Measurements from ENCODE around the gene GRM4.

The GRM4 gene

DNA sequence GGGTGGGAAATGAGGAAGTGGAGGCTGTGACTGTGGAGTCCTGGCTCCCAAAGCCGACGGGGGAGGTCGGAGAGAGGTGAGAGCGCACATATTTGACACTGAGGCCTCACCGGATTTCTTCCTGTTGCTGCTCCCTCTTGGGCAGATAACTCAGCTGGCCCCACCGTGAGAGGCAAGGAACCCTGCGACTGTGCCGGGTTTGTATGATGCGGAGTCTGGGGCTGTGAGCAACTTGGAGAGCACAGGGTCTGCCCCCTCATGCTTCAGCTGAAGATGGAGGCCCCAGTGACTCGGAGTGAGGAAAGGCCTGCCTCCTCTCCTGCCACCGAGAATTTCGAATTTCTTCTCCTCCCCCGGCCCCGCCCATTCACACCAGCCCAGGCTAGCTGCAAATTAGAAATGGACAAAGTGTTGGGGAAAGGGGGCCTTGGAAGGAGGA, 160.6 kb downstream of the GRM4 start:
- TF ChIP-seq EGR1 (IDR thresholded peaks at IDR 0.05) (no peak), NFIC (IDR thresholded peaks at IDR 0.05) (no peak), ZBTB7A (IDR thresholded peaks at IDR 0.05; ENCODE audit: low read depth) (no peak), CREB1 (IDR thresholded peaks at IDR 0.05; ENCODE audit: low read depth) (no peak), FOXM1 (IDR thresholded peaks at IDR 0.05; ENCODE audit: borderline replicate concordance, low read depth) (no peak), CEBPB (IDR thresholded peaks at IDR 0.05) (no peak), EP300 (IDR thresholded peaks at IDR 0.05; ENCODE audit: borderline replicate concordance) (no peak), TCF12 (IDR thresholded peaks at IDR 0.05; ENCODE audit: low read depth) (no peak), TAF1 (IDR thresholded peaks at IDR 0.05; ENCODE audit: low read depth) (no peak), TEAD4 (IDR thresholded peaks at IDR 0.05) (no peak), RAD21 (IDR thresholded peaks at IDR 0.05; ENCODE audit: low read depth) (no peak), YY1 (IDR thresholded peaks at IDR 0.05; ENCODE audit: low read depth) (no peak)
- TF ChIP-seq, protein P1, sequence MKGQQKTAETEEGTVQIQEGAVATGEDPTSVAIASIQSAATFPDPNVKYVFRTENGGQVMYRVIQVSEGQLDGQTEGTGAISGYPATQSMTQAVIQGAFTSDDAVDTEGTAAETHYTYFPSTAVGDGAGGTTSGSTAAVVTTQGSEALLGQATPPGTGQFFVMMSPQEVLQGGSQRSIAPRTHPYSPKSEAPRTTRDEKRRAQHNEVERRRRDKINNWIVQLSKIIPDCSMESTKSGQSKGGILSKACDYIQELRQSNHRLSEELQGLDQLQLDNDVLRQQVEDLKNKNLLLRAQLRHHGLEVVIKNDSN (IDR thresholded peaks at IDR 0.05), result no peak
- TF ChIP-seq, protein P2, sequence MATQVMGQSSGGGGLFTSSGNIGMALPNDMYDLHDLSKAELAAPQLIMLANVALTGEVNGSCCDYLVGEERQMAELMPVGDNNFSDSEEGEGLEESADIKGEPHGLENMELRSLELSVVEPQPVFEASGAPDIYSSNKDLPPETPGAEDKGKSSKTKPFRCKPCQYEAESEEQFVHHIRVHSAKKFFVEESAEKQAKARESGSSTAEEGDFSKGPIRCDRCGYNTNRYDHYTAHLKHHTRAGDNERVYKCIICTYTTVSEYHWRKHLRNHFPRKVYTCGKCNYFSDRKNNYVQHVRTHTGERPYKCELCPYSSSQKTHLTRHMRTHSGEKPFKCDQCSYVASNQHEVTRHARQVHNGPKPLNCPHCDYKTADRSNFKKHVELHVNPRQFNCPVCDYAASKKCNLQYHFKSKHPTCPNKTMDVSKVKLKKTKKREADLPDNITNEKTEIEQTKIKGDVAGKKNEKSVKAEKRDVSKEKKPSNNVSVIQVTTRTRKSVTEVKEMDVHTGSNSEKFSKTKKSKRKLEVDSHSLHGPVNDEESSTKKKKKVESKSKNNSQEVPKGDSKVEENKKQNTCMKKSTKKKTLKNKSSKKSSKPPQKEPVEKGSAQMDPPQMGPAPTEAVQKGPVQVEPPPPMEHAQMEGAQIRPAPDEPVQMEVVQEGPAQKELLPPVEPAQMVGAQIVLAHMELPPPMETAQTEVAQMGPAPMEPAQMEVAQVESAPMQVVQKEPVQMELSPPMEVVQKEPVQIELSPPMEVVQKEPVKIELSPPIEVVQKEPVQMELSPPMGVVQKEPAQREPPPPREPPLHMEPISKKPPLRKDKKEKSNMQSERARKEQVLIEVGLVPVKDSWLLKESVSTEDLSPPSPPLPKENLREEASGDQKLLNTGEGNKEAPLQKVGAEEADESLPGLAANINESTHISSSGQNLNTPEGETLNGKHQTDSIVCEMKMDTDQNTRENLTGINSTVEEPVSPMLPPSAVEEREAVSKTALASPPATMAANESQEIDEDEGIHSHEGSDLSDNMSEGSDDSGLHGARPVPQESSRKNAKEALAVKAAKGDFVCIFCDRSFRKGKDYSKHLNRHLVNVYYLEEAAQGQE (IDR thresholded peaks at IDR 0.05; ENCODE audit: low read depth), result no peak
- TF ChIP-seq, protein P3, sequence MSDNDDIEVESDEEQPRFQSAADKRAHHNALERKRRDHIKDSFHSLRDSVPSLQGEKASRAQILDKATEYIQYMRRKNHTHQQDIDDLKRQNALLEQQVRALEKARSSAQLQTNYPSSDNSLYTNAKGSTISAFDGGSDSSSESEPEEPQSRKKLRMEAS (IDR thresholded peaks at IDR 0.05), result no peak

DNA sequence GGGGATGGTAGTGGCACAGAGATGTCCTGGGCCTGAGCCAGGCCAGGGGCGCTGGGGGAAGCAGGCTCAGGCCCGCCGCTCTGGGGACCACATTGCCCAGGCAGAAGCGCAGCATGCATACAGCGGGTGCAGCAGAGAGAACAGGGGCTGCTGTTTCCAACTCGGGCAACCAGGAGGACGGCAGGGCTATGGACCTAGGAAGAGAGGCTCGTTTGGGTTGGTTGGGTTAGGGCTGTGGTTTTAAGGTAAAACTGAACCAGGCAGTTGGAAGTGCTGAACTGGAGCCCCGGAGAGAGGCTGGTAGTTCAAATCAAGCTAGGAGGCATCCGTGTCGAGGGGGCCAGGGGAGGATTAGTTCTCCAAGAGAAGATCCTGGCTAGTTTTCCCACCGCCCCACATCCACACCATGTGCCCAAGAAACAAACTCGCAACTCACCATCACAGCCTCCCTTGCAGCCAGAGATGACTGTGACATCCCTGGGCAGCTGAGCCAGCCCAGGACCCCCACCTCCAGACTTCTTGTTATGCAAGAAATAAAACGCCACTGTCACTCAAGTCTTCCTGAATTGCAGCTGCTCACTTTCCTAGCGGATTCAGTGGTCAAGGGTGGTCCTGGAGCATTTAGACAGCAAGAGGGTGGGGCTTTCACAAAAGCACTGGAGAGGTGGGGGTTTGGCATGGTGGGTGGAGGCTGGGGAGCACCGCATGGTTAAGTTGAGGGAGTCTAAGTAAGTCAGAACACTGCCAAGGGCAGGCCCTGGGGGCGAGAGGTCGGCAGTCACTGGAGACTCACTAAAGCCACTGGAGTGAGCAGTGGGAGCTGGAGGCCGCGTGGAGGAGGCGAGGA, 161.2 kb downstream of the GRM4 start:
- TF ChIP-seq TAF1 (IDR thresholded peaks at IDR 0.05; ENCODE audit: low read depth) (no peak), CEBPB (IDR thresholded peaks at IDR 0.05) (no peak), YY1 (IDR thresholded peaks at IDR 0.05; ENCODE audit: low read depth) (no peak), EP300 (IDR thresholded peaks at IDR 0.05; ENCODE audit: borderline replicate concordance) (no peak), ZBTB7A (IDR thresholded peaks at IDR 0.05; ENCODE audit: low read depth) (no peak), TEAD4 (IDR thresholded peaks at IDR 0.05) (no peak), CREB1 (IDR thresholded peaks at IDR 0.05; ENCODE audit: low read depth) (no peak), RAD21 (IDR thresholded peaks at IDR 0.05; ENCODE audit: low read depth) (no peak), FOXM1 (IDR thresholded peaks at IDR 0.05; ENCODE audit: borderline replicate concordance, low read depth) (no peak), TCF12 (IDR thresholded peaks at IDR 0.05; ENCODE audit: low read depth) (no peak), EGR1 (IDR thresholded peaks at IDR 0.05) (no peak), NFIC (IDR thresholded peaks at IDR 0.05) (no peak)
- TF ChIP-seq, protein P1 (IDR thresholded peaks at IDR 0.05), result no peak
- TF ChIP-seq, protein P3 (IDR thresholded peaks at IDR 0.05), result no peak
- TF ChIP-seq, protein P2 (IDR thresholded peaks at IDR 0.05; ENCODE audit: low read depth), result no peak

DNA sequence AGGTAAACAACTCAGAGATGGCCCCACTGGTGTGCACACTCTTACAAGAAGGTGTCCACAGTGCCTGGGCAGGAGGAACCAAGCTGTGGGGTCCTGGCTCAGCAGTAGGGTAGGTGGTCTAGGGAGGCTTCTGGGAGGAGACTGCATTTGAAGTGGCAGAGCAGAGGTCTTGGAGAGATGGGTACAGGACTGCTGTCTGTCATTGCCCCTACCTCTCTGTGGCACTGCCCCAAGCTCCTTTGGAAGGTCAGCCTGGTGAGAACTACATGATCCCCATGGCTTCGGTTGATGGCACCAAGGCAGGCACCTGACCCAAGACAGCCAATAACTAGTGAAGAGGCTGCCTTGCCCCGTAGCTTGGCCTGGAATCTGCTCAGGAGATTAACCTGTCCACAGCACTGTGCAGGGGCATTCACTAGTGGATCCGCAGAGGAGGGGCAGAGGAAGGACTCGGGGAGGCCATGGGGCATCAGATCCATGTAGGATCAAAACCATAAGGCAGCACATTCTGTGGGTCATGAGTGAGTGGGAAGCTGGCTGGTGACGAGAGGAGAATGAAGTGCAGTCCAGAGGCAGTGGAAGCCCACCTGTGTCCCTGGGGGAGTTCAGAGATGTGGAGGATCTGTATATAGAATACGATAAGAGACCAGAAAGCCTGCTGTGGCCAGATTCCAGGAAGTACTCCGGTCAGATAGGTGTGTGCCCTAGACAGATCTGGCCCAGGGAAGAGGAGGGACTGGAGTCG, 162.0 kb downstream of the GRM4 start:
- TF ChIP-seq EGR1 (IDR thresholded peaks at IDR 0.05) (no peak), TCF12 (IDR thresholded peaks at IDR 0.05; ENCODE audit: low read depth) (no peak), YY1 (IDR thresholded peaks at IDR 0.05; ENCODE audit: low read depth) (no peak)

DNA sequence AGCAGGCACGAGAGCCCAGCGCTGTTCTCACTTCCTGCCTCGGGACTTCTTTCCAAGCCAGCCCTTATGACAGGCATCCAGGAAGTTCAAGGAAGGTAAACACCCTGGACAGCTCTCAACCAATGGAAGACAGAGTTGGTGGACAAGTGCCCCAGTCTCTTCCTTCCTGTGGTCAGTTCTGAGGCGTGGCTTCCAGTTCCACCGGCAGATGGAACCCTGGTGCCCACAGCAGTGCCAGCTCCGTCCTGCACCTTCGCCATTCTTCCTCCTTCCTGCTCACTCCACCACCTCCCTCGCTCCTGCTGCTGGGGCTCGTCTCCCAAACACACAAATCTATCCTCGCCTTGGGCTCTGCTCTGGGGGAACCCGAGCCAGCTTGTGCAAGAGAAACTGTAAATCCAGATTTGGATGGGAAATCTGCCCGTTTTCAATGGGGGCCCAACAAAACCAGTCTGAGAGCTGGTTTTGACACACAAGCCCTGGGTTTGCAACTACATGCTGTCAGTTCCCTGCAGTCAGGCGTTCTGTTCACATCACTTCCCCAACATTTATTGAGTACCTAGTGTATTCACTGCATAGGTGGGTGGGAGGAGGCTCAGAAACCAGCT, 162.7 kb downstream of the GRM4 start:
- no peak for TF ChIP-seq EP300 (IDR thresholded peaks at IDR 0.05; ENCODE audit: borderline replicate concordance)
- no peak for TF ChIP-seq CEBPB (IDR thresholded peaks at IDR 0.05)
- TF ChIP-seq RAD21 (IDR thresholded peaks at IDR 0.05; ENCODE audit: low read depth), result peak; percentile 23; the same call in 1 of the 2 replicates
- TF ChIP-seq YY1 (IDR thresholded peaks at IDR 0.05; ENCODE audit: low read depth), result no peak
- TF ChIP-seq, protein P3 (IDR thresholded peaks at IDR 0.05), result 0 out of 2 replicates have a peak, but pooled peaks have one; percentile 21
- TF ChIP-seq CREB1 (IDR thresholded peaks at IDR 0.05; ENCODE audit: low read depth), result no peak
- no peak for TF ChIP-seq FOXM1 (IDR thresholded peaks at IDR 0.05; ENCODE audit: borderline replicate concordance, low read depth)
- TF ChIP-seq TEAD4 (IDR thresholded peaks at IDR 0.05), result 0 out of 2 replicates have a peak, but pooled peaks have one; percentile 7
- no peak for TF ChIP-seq TAF1 (IDR thresholded peaks at IDR 0.05; ENCODE audit: low read depth)
- no peak for TF ChIP-seq ZBTB7A (IDR thresholded peaks at IDR 0.05; ENCODE audit: low read depth)
- TF ChIP-seq TCF12 (IDR thresholded peaks at IDR 0.05; ENCODE audit: low read depth), result no peak
- TF ChIP-seq EGR1 (IDR thresholded peaks at IDR 0.05), result no peak
- TF ChIP-seq, protein P2 (IDR thresholded peaks at IDR 0.05; ENCODE audit: low read depth), result peak; percentile 72
- TF ChIP-seq NFIC (IDR thresholded peaks at IDR 0.05), result no peak
- TF ChIP-seq, protein P1 (IDR thresholded peaks at IDR 0.05), result peak; percentile 48
